Umbilical cord (tissue), 2 donors: Measurements from ENCODE around the gene SIRPD. TPM values are rescaled to one million over a fixed set of nuclear protein-coding genes. Genes with fewer than 3 reads are reported as not detected.
A peak's percentile ranks its signal among the peaks of the same experiment; 100 is the strongest.

ENCODE experiments used
- DNase-seq: peaks from one replicate; pipeline ENCODE4 v3.0.0-alpha.2; 2015; ENCODE audit warnings: low spot score
- total RNA-seq: library from RNA; depleted of rRNA; stranded (reverse); fragments of >200 nt; gene quantifications from one replicate; pipeline ENCODE4 v1.2.3, GENCODE V29; 2014; ENCODE audit warnings: low replicate concordance; ENCODE audit not compliant: insufficient read depth

The SIRPD gene
- total RNA-seq, 1 donor from 2014 or later, result 4.3 TPM

- DNase-seq, result no peak
Observed at GRCh38 chr20:1494436-1494835, 63.1 kb downstream of the SIRPD start.

GRCh38 chr20:1493536-1493935, 64.0 kb downstream of the SIRPD start:
- no peak for DNase-seq

- DNase-seq, result no peak
Observed at GRCh38 chr20:1491860-1492642, 65.5 kb downstream of the SIRPD start.

GRCh38 chr20:1491281-1491840, 66.1 kb downstream of the SIRPD start, which contains the start of gene SIRPB2:
SIRPB2 (minus strand) TSS chr20:1491420; CDS start chr20:1491359, 61 bp downstream.
- peak; percentile 54 for DNase-seq

- no peak for DNase-seq
Observed at GRCh38 chr20:1490643-1491195, 66.8 kb downstream of the SIRPD start.

GRCh38 chr20:1489764-1490436, 67.6 kb downstream of the SIRPD start:
- DNase-seq, result no peak

- DNase-seq, result no peak
Observed at GRCh38 chr20:1489325-1489724, 68.2 kb downstream of the SIRPD start.

GRCh38 chr20:1486566-1486965, 70.9 kb downstream of the SIRPD start:
- DNase-seq, result no peak

GRCh38 chr20:1484438-1485116, 72.9 kb downstream of the SIRPD start:
- no peak for DNase-seq

Other genes starting within 250 kb of the SIRPD start
- 7.9 TPM for gene SDCBP2, start 228.6 kb downstream of the SIRPD start, total RNA-seq
- gene FKBP1A, start 164.7 kb downstream of the SIRPD start, total RNA-seq, result 68.6 TPM
- gene NSFL1C, start 90.9 kb downstream of the SIRPD start, total RNA-seq, result 40.9 TPM
- gene SIRPB2, start 66.3 kb downstream of the SIRPD start, total RNA-seq, result 16.9 TPM
- gene SIRPB1, start 62.3 kb upstream of the SIRPD start, total RNA-seq, result 4.8 TPM
- 3.4 TPM for gene SIRPG, start 100.1 kb upstream of the SIRPD start, total RNA-seq